IMR-90 (cell line): ENCODE results near the gene PCSK1N. TPM values are rescaled to one million over a fixed set of nuclear protein-coding genes. Genes with fewer than 3 reads are reported as not detected.

Experiments used
- ATAC-seq: fragments of 200-7000 bp; cut with Tn5 transposase; 2 replicates; pipeline ENCODE4 v1.9.1; 2020; ENCODE audit warnings: low read depth, mild to moderate bottlenecking, moderate library complexity
- BruUV-seq: library from RNA; stranded (reverse); fragments of 400-500 nt; replicated peaks from 2 replicates; lab custom pipeline; 2021; lab: Mats Ljungman, UMichigan
- CTCF ChIA-PET: fragments of 300-600 bp; formaldehyde crosslinking; extraction: SDS; loops from one replicate; lab custom pipeline; 2021; ENCODE audit warnings: antibody characterized with exemption; lab: Yijun Ruan, JAX
- POLR2A ChIA-PET: fragments of 300-600 bp; sonication (Branson Sonifier 250); formaldehyde crosslinking; loops from one replicate; lab custom pipeline; 2022; ENCODE audit warnings: antibody characterized with exemption; ENCODE audit not compliant: unreplicated experiment; lab: Charles Lee
- DNase-seq: peaks from one replicate; pipeline ENCODE4 v3.0.0; 2013
- H2AFZ ChIP-seq: replicated peaks from 2 replicates; pipeline ENCODE3; 2013; ENCODE audit warnings: low read length, mild to moderate bottlenecking; ENCODE audit not compliant: poor library complexity
- H2AK5ac ChIP-seq: 2 replicates; pipeline ENCODE4 v1.6.1; 2013; ENCODE audit warnings: low read depth, low read length, inconsistent platforms
- H2AK9ac ChIP-seq: replicated peaks from 2 replicates; pipeline ENCODE3; 2013; ENCODE audit warnings: mild to moderate bottlenecking, low read depth, low read length, moderate library complexity; ENCODE audit not compliant: poor library complexity
- H2BK120ac ChIP-seq: 2 replicates; pipeline ENCODE4 v1.6.1; 2013; ENCODE audit warnings: low read depth, low read length, inconsistent platforms
- H2BK15ac ChIP-seq: 3 replicates; pipeline ENCODE4 v1.6.1; 2013; ENCODE audit warnings: low read depth, low read length, inconsistent platforms
- H2BK20ac ChIP-seq: 2 replicates; pipeline ENCODE4 v1.6.1; 2013; ENCODE audit warnings: low read depth, mild to moderate bottlenecking, inconsistent platforms, low read length, moderate library complexity
- H2BK5ac ChIP-seq: 2 replicates; pipeline ENCODE4 v1.6.1; 2013; ENCODE audit warnings: mild to moderate bottlenecking, low read depth, low read length, inconsistent platforms; ENCODE audit not compliant: poor library complexity, severe bottlenecking
- H3K14ac ChIP-seq: replicated peaks from 2 replicates; pipeline ENCODE4 v1.6.1; 2013; ENCODE audit warnings: low read depth, low read length, inconsistent platforms
- H3K18ac ChIP-seq: 2 replicates; pipeline ENCODE4 v1.6.1; 2013; ENCODE audit warnings: low read depth, low read length, control low read depth
- H3K23ac ChIP-seq: 2 replicates; pipeline ENCODE4 v1.6.1; 2013; ENCODE audit warnings: low read depth, low read length, inconsistent platforms
- H3K27ac ChIP-seq: 2 replicates; pipeline ENCODE4 v1.5.1; 2013; ENCODE audit warnings: mild to moderate bottlenecking, control low read depth, low read length; ENCODE audit not compliant: insufficient read depth
- H3K27me3 ChIP-seq: 2 replicates; pipeline ENCODE4 v1.6.1; 2013; ENCODE audit warnings: low read length; ENCODE audit not compliant: control insufficient read depth, insufficient read depth
- H3K36me3 ChIP-seq: 2 replicates; pipeline ENCODE4 v1.6.1; 2013; ENCODE audit warnings: low read length, mixed read lengths; ENCODE audit not compliant: control insufficient read depth, insufficient read depth
- H3K4ac ChIP-seq: 2 replicates; pipeline ENCODE4 v1.6.1; 2013; ENCODE audit warnings: low read depth, low read length, inconsistent platforms
- H3K4me1 ChIP-seq: 2 replicates; pipeline ENCODE4 v1.6.1; 2013; ENCODE audit warnings: low read length, mixed read lengths; ENCODE audit not compliant: control insufficient read depth, insufficient read depth
- H3K4me2 ChIP-seq: 2 replicates; pipeline ENCODE4 v1.6.1; 2013; ENCODE audit warnings: low read depth, mild to moderate bottlenecking, control low read depth, low read length, moderate library complexity
- H3K4me3 ChIP-seq: 2 replicates; pipeline ENCODE4 v1.5.1; 2013; ENCODE audit warnings: low read depth, mild to moderate bottlenecking, control low read depth, low read length, moderate library complexity; ENCODE audit not compliant: insufficient read depth
- H3K56ac ChIP-seq: 2 replicates; pipeline ENCODE4 v1.6.1; 2013; ENCODE audit warnings: low read length, inconsistent platforms; ENCODE audit not compliant: insufficient read depth; ENCODE audit errors: extremely low read depth
- H3K79me1 ChIP-seq, 2 experiments: 2 replicates each; pipeline ENCODE4 v1.6.1; 2013; ENCODE audit warnings: low read length in 2 of 2, inconsistent platforms in 1 of 2, low read depth in 1 of 2
- H3K9ac ChIP-seq: 2 replicates; pipeline ENCODE4 v1.6.1; 2013; ENCODE audit warnings: low read depth, low read length, control low read depth
- H3K9me1 ChIP-seq: 2 replicates; pipeline ENCODE4 v1.6.1; 2013; ENCODE audit warnings: low read length, inconsistent platforms; ENCODE audit not compliant: insufficient read depth
- H3K9me3 ChIP-seq: 2 replicates; pipeline ENCODE4 v1.6.1; 2013; ENCODE audit warnings: low read length; ENCODE audit not compliant: control insufficient read depth, insufficient read depth
- H4K20me1 ChIP-seq: 2 replicates; pipeline ENCODE4 v1.6.1; 2013; ENCODE audit warnings: low read length, inconsistent platforms; ENCODE audit not compliant: insufficient read depth
- H4K5ac ChIP-seq: 2 replicates; pipeline ENCODE4 v1.6.1; 2013; ENCODE audit warnings: mild to moderate bottlenecking, low read depth, low read length, control low read depth
- H4K8ac ChIP-seq, 2 experiments: 2 replicates each; pipeline ENCODE4 v1.6.1; 2013; ENCODE audit warnings: low read depth in 2 of 2, low read length in 2 of 2, control low read depth in 1 of 2, inconsistent platforms in 1 of 2
- H4K91ac ChIP-seq: 2 replicates; pipeline ENCODE4 v1.6.1; 2013; ENCODE audit warnings: low read depth, low read length, inconsistent platforms; ENCODE audit not compliant: insufficient read depth
- BHLHE40 ChIP-seq: fragments of 150-350 bp; IDR thresholded peaks from 2 replicates; pipeline ENCODE4 v1.6.1; 2016; ENCODE audit warnings: mild to moderate bottlenecking, low read depth, low read length
- CEBPB ChIP-seq: IDR thresholded peaks from 2 replicates; pipeline ENCODE4 v1.6.1; 2012; ENCODE audit warnings: low read depth, low read length, improper control_type of control experiment
- CHD1 ChIP-seq: IDR thresholded peaks from 2 replicates; pipeline ENCODE4 v1.6.1; 2012; ENCODE audit warnings: low read depth, low read length, improper control_type of control experiment
- CTCF ChIP-seq: conservative IDR thresholded peaks from 2 replicates; pipeline ENCODE4 v1.5.1; 2012; ENCODE audit warnings: mild to moderate bottlenecking, low read depth, low read length, improper control_type of control experiment
- FOS ChIP-seq: fragments of 150-350 bp; IDR thresholded peaks from 2 replicates; pipeline ENCODE4 v1.6.1; 2016; ENCODE audit warnings: low read depth, low read length
- MAFK ChIP-seq: IDR thresholded peaks from 2 replicates; pipeline ENCODE4 v1.6.1; 2012; ENCODE audit warnings: low read depth, low read length, improper control_type of control experiment
- MAZ ChIP-seq: IDR thresholded peaks from 2 replicates; pipeline ENCODE4 v1.6.1; 2012; ENCODE audit warnings: low read depth, mild to moderate bottlenecking, low read length, improper control_type of control experiment, moderate library complexity, borderline replicate concordance
- MXI1 ChIP-seq: IDR thresholded peaks from 2 replicates; pipeline ENCODE4 v1.6.1; 2012; ENCODE audit warnings: low read depth, mild to moderate bottlenecking, low read length, moderate library complexity, borderline replicate concordance
- NFE2L2 ChIP-seq: fragments of 150-350 bp; IDR thresholded peaks from 2 replicates; pipeline ENCODE4 v1.6.1; 2016; ENCODE audit warnings: low read depth, mild to moderate bottlenecking, low read length
- POLR2A ChIP-seq: IDR thresholded peaks from 2 replicates; pipeline ENCODE4 v1.6.1; 2012; ENCODE audit warnings: mild to moderate bottlenecking, low read depth, low read length
- RAD21 ChIP-seq: IDR thresholded peaks from 2 replicates; pipeline ENCODE4 v1.6.1; 2012; ENCODE audit warnings: low read length, improper control_type of control experiment
- RCOR1 ChIP-seq: IDR thresholded peaks from 2 replicates; pipeline ENCODE4 v1.6.1; 2012; ENCODE audit warnings: mild to moderate bottlenecking, low read length, improper control_type of control experiment; ENCODE audit not compliant: insufficient replicate concordance
- RFX5 ChIP-seq: IDR thresholded peaks from 2 replicates; pipeline ENCODE4 v1.8.0; 2012; ENCODE audit warnings: low read depth, mild to moderate bottlenecking, low read length, moderate library complexity
- SMC3 ChIP-seq: fragments of 150-350 bp; IDR thresholded peaks from 2 replicates; pipeline ENCODE4 v1.6.1; 2016; ENCODE audit warnings: low read depth, mild to moderate bottlenecking, antibody characterized with exemption, low read length, moderate library complexity
- USF2 ChIP-seq: fragments of 150-350 bp; IDR thresholded peaks from 2 replicates; pipeline ENCODE4 v1.6.1; 2017; ENCODE audit warnings: mild to moderate bottlenecking, antibody characterized with exemption, low read length, low read depth
- WGBS, 2 experiments: methylation state at CpG; one replicate each; pipeline versions ENCODE4 v1.1.5 to v1.1.7; 2013; ENCODE audit warnings: missing lambda C conversion rate in 2 of 2; ENCODE audit not compliant: insufficient read length in 1 of 2; ENCODE audit errors: extremely low coverage in 2 of 2; 5-methylcytosine and 5-hydroxymethylcytosine counted together
- dilution Hi-C: fragments of 300-500 bp; cut with HindIII; formaldehyde crosslinking; loops from one replicate; pipeline ENCODE4 v1.14.3; 2018; ENCODE audit warnings: low sequenced_read_pairs; ENCODE audit not compliant: unreplicated experiment
- in situ Hi-C: fragments of 300-500 bp; cut with MboI; formaldehyde crosslinking; loops from 3 replicates; pipeline ENCODE4 v1.14.3; 2019; ENCODE audit warnings: low sequenced_read_pairs, inconsistent platforms, mixed read lengths
- intact Hi-C: fragments of 100-400 bp; cut with micrococcal nuclease; formaldehyde crosslinking; loops from 2 replicates; pipeline ENCODE4 v1.10.0; 2022
- polyA plus RNA-seq, 3 experiments: library from polyadenylated mRNA; depleted of rRNA; stranded (reverse); fragments of >200 nt; gene quantifications; 2 replicates each; pipeline ENCODE4 v1.2.3, GENCODE V29; 2012; ENCODE audit warnings: low replicate concordance in 1 of 3
- total RNA-seq: library from RNA; depleted of rRNA; stranded (reverse); fragments of >200 nt; gene quantifications from 2 replicates; pipeline ENCODE4 v1.2.3, GENCODE V29; 2012

The PCSK1N gene
- total and polyA plus RNA-seq, 2 of the 4 experiments (the other 2 are of a cell fraction), result 0.12 TPM; not detected in 1

DNA sequence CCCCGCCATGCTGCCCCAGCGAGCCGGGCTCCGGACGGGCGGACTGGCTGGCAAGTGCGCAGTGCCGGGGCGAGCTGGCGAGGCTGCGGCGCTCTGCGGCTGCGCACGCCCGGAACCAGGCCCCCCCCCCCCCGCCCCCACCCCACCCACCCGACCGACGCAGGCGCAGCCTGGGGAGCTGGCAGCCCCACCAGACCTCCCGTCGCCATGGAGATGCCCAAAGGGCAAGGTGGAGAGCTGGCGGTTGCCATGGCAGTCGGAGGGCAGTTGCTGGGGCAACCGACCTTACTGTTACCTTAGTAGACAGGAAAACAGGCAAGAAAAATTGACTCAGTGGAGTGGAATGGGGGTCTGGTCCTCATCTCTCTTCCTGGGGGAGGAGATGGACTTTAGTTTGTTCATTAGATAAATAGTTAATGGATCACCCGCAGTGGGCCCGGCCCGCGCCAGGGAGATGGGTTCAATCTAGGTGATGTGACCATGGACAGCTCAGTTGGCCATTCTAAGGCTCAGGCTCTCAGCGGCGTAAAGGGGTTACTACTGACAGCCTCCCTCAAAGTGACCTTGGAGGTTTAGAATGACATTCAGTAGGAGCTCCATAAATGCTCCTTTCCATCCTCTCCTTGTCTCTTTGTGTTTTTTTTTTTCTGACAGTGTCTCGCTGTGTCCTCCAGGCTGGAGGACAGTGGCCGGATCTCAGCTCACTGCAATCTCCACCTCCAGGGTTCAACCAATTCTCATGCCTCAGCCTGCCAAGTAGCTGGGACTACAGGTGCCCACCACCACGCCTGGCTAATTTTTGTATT lies at the start of gene PCSK1N (continued):
- TF ChIP-seq RAD21 (no peak), RCOR1 (no peak), NFE2L2 (no peak), RFX5 (no peak)

DNA sequence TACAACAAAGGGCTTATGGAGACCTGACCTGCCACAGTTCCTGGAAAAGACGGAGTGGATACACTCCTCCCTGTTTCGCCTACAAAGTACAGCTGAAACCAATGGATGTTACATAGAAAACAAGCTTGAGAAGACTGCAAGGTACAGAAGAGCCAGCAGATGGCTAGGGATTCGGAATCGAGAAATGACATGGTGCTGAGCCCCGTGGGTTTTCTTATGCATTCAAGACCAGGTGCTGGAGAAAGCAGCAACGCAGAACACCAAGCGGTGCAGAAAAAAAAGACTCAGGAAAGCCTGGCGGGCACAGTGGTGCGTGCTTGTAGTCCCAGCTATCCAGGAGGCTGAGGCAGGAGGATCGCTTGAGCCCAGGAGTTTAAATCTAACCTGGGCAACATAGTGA lies 48.3 kb upstream of the PCSK1N start:
- 69% methylated on average over 5 of the region's 10 CpGs; no CpG with 5 or more reads in 1 of the 2 experiments for WGBS, 2 experiments
- Histone ChIP-seq H2BK20ac (no peak overlapping the region), H3K9me1 (no peaks in the 10 kb centered on the region), H2BK5ac (no peak overlapping the region), H3K14ac (no peak overlapping the region), H3K4me2 (no peak overlapping the region), H3K27me3 (no peaks in the 10 kb centered on the region), H4K20me1 (no peaks in the 10 kb centered on the region), H2AFZ (no peak overlapping the region), H3K79me1 (no peaks in the 10 kb centered on the region), H3K4me1 (no peaks in the 10 kb centered on the region), H2AK9ac (no peak overlapping the region), H2AK5ac (no peak overlapping the region), H4K8ac (no peak overlapping the region), H3K18ac (no peak overlapping the region), H3K23ac (no peak overlapping the region), H2BK15ac (no peak overlapping the region), H4K91ac (no peak overlapping the region), H3K56ac (no peak overlapping the region), H3K27ac (no peak overlapping the region), H3K36me3 (no peaks in the 10 kb centered on the region), H3K9ac (no peak overlapping the region), H3K4me3 (no peak overlapping the region), H4K5ac (no peak overlapping the region), H3K9me3 (no peaks in the 10 kb centered on the region), H3K4ac (no peak overlapping the region), H2BK120ac (no peak overlapping the region)
- DNase-seq, result no peak
- TF ChIP-seq CEBPB, result no peak
- no peak for TF ChIP-seq CHD1
- no peak for TF ChIP-seq MAZ
- no peak for TF ChIP-seq NFE2L2
- no peak for TF ChIP-seq FOS
- no peak for TF ChIP-seq MXI1
- TF ChIP-seq SMC3, result no peak
- TF ChIP-seq RAD21, result no peak
- no peak for TF ChIP-seq POLR2A
- no peak for TF ChIP-seq RFX5
- no peak for TF ChIP-seq RCOR1
- TF ChIP-seq USF2, result no peak
- TF ChIP-seq CTCF, result no peak
- TF ChIP-seq MAFK, result no peak
- TF ChIP-seq BHLHE40, result no peak
- in situ Hi-C loops (no loop called here), intact Hi-C loops (no loop called here), dilution Hi-C loops (no loop called here)
- POLR2A ChIA-PET, result no interaction called here
- no peak for ATAC-seq
- CTCF ChIA-PET, result no interaction called here
- no TSS peak for BruUV-seq
